Stimulated activated CD4-positive, alpha-beta T cell treated with anti-CD3 and anti-CD28 coated beads, Interleukin-12 subunit alpha, Interleukin-12 subunit beta, amount 100 ng/mL, for 24 hours (primary cell): ENCODE results near the gene ADNP.
"Not testable (repeated sequence)": the region's sequence is repeated elsewhere in the genome, so short reads cannot be mapped to it uniquely, and the experiment has no call there.

Experiments used
- DNase-seq, 2 experiments: peaks; one replicate each; pipeline ENCODE4 v3.0.0-alpha.2; 2020; ENCODE audit warnings: low read depth in 2 of 2

Gene ADNP

GRCh38 chr20:50931306-50932015 lies at the start of gene ADNP:
ADNP (minus strand) TSS chr20:50931437; CDS start chr20:50903996, 27,441 bp downstream.
- DNase-seq: peak; percentile 76 to 79

- DNase-seq: no peak
Observed at GRCh38 chr20:50980071-50980681, 48.9 kb upstream of the ADNP start.

GRCh38 chr20:50978533-50978932 lies 47.3 kb upstream of the ADNP start:
- DNase-seq: not testable (repeated sequence)

- no peak for DNase-seq
Observed at GRCh38 chr20:50977066-50978021, 46.1 kb upstream of the ADNP start.

- no peak for DNase-seq
Observed at GRCh38 chr20:50975701-50976330, 44.6 kb upstream of the ADNP start.

- no peak for DNase-seq
Observed at GRCh38 chr20:50969912-50970311, 38.7 kb upstream of the ADNP start.

- no peak for DNase-seq
Observed at GRCh38 chr20:50969435-50969834, 38.2 kb upstream of the ADNP start.

GRCh38 chr20:50968289-50968688 lies 37.1 kb upstream of the ADNP start:
- DNase-seq: no peak

- DNase-seq: no peak
Observed at GRCh38 chr20:50967586-50967985, 36.3 kb upstream of the ADNP start.

GRCh38 chr20:50959543-50960126 lies 28.4 kb upstream of the ADNP start:
- no peak for DNase-seq

GRCh38 chr20:50958615-50959542 lies 27.6 kb upstream of the ADNP start, which contains the start of gene MOCS3:
MOCS3 (plus strand) TSS chr20:50958818; CDS start chr20:50958843, 25 bp downstream.
- DNase-seq: peak; percentile 57 to 60

GRCh38 chr20:50957798-50958614 lies 26.8 kb upstream of the ADNP start, which contains the start of gene DPM1:
DPM1 (minus strand) TSS chr20:50958532; CDS start chr20:50958523, 9 bp downstream.
- DNase-seq: peak; percentile 76 to 81

- no peak for DNase-seq
Observed at GRCh38 chr20:50957276-50957675, 26.0 kb upstream of the ADNP start.

- no peak for DNase-seq
Observed at GRCh38 chr20:50953821-50954220, 22.6 kb upstream of the ADNP start.

GRCh38 chr20:50953196-50953595 lies 22.0 kb upstream of the ADNP start:
- DNase-seq: no peak

- no peak for DNase-seq
Observed at GRCh38 chr20:50948132-50948785, 17.0 kb upstream of the ADNP start.

GRCh38 chr20:50943069-50943468 lies 11.8 kb upstream of the ADNP start:
- no peak for DNase-seq

- no peak for DNase-seq
Observed at GRCh38 chr20:50933589-50933988, 2.4 kb upstream of the ADNP start.
